DOHH2 (cell line): ENCODE results near the gene PRUNE1.

Source experiments
- H3F3A ChIP-seq: fragments of 200-600 bp; sonication (generic), shearing (Covaris generic); 2 replicates; pipeline ENCODE4 v1.6.0; 2016; ENCODE audit warnings: antibody characterized with exemption, mild to moderate bottlenecking; ENCODE audit not compliant: control insufficient read depth, insufficient read depth
- H3K27ac ChIP-seq: fragments of 200-600 bp; sonication (generic); 2 replicates; pipeline ENCODE4 v1.5.1; 2014; ENCODE audit warnings: low read depth, mild to moderate bottlenecking, low read length, moderate library complexity
- H3K27me3 ChIP-seq: fragments of 200-600 bp; sonication (generic); 2 replicates; pipeline ENCODE4 v1.6.1; 2014; ENCODE audit warnings: mild to moderate bottlenecking, low read length, mixed read lengths; ENCODE audit not compliant: control insufficient read depth
- H3K36me3 ChIP-seq: fragments of 200-600 bp; sonication (generic); 2 replicates; pipeline ENCODE4 v1.6.1; 2014; ENCODE audit warnings: mild to moderate bottlenecking, low read length, moderate library complexity, mixed read lengths; ENCODE audit not compliant: control insufficient read depth
- H3K4me1 ChIP-seq: fragments of 200-600 bp; sonication (generic); 2 replicates; pipeline ENCODE4 v1.6.1; 2014; ENCODE audit warnings: mild to moderate bottlenecking, low read length, mixed read lengths; ENCODE audit not compliant: control insufficient read depth
- H3K4me2 ChIP-seq: fragments of 200-600 bp; sonication (generic); 2 replicates; pipeline ENCODE4 v1.6.0; 2014; ENCODE audit warnings: mild to moderate bottlenecking, low read length, moderate library complexity
- H3K4me3 ChIP-seq: fragments of 200-600 bp; sonication (generic); 2 replicates; pipeline ENCODE4 v1.5.1; 2014; ENCODE audit warnings: mild to moderate bottlenecking, low read length, mixed read lengths
- H3K79me2 ChIP-seq: fragments of 200-600 bp; sonication (generic); 2 replicates; pipeline ENCODE4 v1.6.1; 2014; ENCODE audit warnings: mild to moderate bottlenecking, low read length, mixed read lengths; ENCODE audit not compliant: control insufficient read depth
- H3K9me2 ChIP-seq: fragments of 200-600 bp; sonication (generic); replicated peaks from 2 replicates; pipeline ENCODE4 v1.6.1; 2014; ENCODE audit warnings: mild to moderate bottlenecking, low read length, mixed read lengths; ENCODE audit not compliant: control insufficient read depth
- H3K9me3 ChIP-seq: fragments of 200-600 bp; sonication (generic); 2 replicates; pipeline ENCODE4 v1.6.1; 2014; ENCODE audit warnings: antibody characterized with exemption, low read length, mixed read lengths; ENCODE audit not compliant: control insufficient read depth, insufficient read depth
- H4K20me1 ChIP-seq: fragments of 200-600 bp; sonication (generic); 2 replicates; pipeline ENCODE4 v1.6.0; 2014; ENCODE audit warnings: low read depth, mild to moderate bottlenecking, antibody characterized with exemption, low read length, moderate library complexity; ENCODE audit not compliant: control insufficient read depth, insufficient read depth
- EZH2phosphoT487 ChIP-seq: fragments of 200-600 bp; sonication (generic); IDR thresholded peaks from 2 replicates; pipeline ENCODE4 v1.6.1; 2017; ENCODE audit warnings: borderline replicate concordance, mild to moderate bottlenecking, antibody characterized with exemption, low read length, moderate library complexity, mixed read lengths
- TF ChIP-seq, protein P1 (sequence below): fragments of 200-600 bp; sonication (generic); IDR thresholded peaks from one replicate; pipeline ENCODE4 v1.5.1; 2014; ENCODE audit warnings: antibody characterized with exemption, mild to moderate bottlenecking, low read depth, low read length; ENCODE audit not compliant: poor library complexity, severe bottlenecking

The PRUNE1 gene

DNA sequence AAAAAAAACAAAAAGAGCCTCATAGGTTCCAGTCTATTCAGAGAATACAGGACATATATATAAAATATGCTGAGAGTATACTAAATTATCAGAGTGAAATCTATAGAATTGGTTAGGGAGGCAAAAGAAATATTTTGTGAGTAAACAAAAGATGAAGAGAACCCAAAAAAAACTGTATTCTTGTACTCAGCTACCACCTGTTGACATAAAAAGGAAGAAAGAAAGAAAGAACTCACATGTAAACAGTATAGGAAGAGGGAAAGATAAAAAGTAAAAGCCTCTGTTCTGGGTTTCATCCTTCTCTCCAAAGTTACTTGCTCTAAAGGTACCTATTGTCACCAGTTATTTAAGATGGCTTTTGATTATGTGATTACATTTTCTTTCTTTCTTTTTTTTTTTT is 18.2 kb downstream of the PRUNE1 start:
- no peaks in the 10 kb centered on the region for H3K27me3 ChIP-seq
- no peaks in the 10 kb centered on the region for H3K9me3 ChIP-seq
- H3F3A ChIP-seq: no peaks in the 10 kb centered on the region
- H3K79me2 ChIP-seq: no peaks in the 10 kb centered on the region
- no peak for TF ChIP-seq EZH2phosphoT487
- TF ChIP-seq, protein P1, sequence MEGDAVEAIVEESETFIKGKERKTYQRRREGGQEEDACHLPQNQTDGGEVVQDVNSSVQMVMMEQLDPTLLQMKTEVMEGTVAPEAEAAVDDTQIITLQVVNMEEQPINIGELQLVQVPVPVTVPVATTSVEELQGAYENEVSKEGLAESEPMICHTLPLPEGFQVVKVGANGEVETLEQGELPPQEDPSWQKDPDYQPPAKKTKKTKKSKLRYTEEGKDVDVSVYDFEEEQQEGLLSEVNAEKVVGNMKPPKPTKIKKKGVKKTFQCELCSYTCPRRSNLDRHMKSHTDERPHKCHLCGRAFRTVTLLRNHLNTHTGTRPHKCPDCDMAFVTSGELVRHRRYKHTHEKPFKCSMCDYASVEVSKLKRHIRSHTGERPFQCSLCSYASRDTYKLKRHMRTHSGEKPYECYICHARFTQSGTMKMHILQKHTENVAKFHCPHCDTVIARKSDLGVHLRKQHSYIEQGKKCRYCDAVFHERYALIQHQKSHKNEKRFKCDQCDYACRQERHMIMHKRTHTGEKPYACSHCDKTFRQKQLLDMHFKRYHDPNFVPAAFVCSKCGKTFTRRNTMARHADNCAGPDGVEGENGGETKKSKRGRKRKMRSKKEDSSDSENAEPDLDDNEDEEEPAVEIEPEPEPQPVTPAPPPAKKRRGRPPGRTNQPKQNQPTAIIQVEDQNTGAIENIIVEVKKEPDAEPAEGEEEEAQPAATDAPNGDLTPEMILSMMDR: no peak
- no peaks in the 10 kb centered on the region for H4K20me1 ChIP-seq
- no peak overlapping the region for H3K4me3 ChIP-seq
- H3K9me2 ChIP-seq: no peaks in the 10 kb centered on the region
- H3K27ac ChIP-seq: no peak overlapping the region
- peaks cover 24% of the 10 kb centered on the region for H3K36me3 ChIP-seq
- no peak overlapping the region for H3K4me2 ChIP-seq
- H3K4me1 ChIP-seq: 0 out of 2 replicates have a peak, but pooled peaks cover 2% of the 10 kb centered on the region

DNA sequence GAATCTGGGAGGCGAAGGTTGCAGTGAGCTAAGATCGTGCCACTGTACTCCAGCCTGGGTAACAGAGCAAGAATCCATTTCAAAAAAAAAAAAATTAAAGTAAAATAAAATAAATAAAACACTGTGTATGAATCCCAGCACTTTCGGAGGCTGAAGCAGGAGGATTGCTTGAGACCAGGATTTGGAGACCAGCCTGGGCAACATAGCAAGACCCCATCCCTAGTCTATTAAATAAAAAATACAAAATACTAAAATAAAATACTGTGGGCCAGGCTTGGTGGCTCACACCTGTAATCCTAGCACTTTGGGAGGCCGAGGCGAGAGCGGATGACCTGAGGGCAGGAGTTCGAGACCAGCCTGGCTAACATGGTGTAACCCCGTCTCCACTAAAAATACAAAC is 23.9 kb downstream of the PRUNE1 start:
- Histone ChIP-seq H3K27me3 (no peaks in the 10 kb centered on the region), H3K4me2 (no peak overlapping the region)

DNA sequence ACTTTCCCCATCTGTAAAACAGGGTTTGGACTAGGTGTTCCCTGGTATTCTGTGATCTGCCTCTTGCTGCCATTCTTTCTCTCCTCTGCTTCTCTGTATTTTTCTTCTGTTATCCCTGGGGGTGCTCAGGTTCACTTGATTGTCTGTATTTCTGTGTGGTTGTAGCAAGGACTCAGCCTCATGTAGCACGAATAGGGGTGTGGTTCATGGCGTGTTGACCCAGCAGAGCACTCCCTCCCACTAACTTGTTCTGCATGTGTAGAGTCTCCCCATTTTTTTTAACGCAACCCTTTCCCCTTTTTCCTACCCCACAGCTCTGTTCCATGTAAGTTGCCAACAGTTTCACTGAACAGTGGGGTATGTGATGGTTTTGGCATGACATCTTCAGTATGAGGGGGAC is 26.9 kb downstream of the PRUNE1 start:
- H3K9me2 ChIP-seq: no peaks in the 10 kb centered on the region
- H3K4me2 ChIP-seq: no peak overlapping the region
- no peaks in the 10 kb centered on the region for H3K79me2 ChIP-seq
- H3K36me3 ChIP-seq: peaks cover 14% of the 10 kb centered on the region
- H3K27ac ChIP-seq: no peak overlapping the region
- H3K9me3 ChIP-seq: no peaks in the 10 kb centered on the region
- H3K4me3 ChIP-seq: no peak overlapping the region
- H4K20me1 ChIP-seq: no peaks in the 10 kb centered on the region
- no peaks in the 10 kb centered on the region for H3K27me3 ChIP-seq
- H3F3A ChIP-seq: no peaks in the 10 kb centered on the region
- no peak for TF ChIP-seq EZH2phosphoT487
- TF ChIP-seq, protein P1: no peak
- no peaks in the 10 kb centered on the region for H3K4me1 ChIP-seq

More for the DNA sequence above, 23.9 kb downstream of the PRUNE1 start:
- H3F3A ChIP-seq: no peaks in the 10 kb centered on the region
- H3K9me2 ChIP-seq: no peaks in the 10 kb centered on the region
- H4K20me1 ChIP-seq: no peaks in the 10 kb centered on the region
- H3K4me3 ChIP-seq: no peak overlapping the region
- TF ChIP-seq EZH2phosphoT487: no peak
- TF ChIP-seq, protein P1: no peak
- H3K79me2 ChIP-seq: no peaks in the 10 kb centered on the region
- peaks cover 23% of the 10 kb centered on the region for H3K36me3 ChIP-seq
- H3K4me1 ChIP-seq: no peaks in the 10 kb centered on the region
- no peak overlapping the region for H3K27ac ChIP-seq
- no peaks in the 10 kb centered on the region for H3K9me3 ChIP-seq
